Measurements from ENCODE around the gene IQGAP2. TPM values are rescaled to one million over a fixed set of nuclear protein-coding genes. Genes with fewer than 3 reads are reported as not detected.
A peak's percentile ranks its signal among the peaks of the same experiment; 100 is the strongest.

IQGAP2 gene
- polyA plus RNA-seq, 2 donors, result 1.4 to 2.0 TPM

DNA sequence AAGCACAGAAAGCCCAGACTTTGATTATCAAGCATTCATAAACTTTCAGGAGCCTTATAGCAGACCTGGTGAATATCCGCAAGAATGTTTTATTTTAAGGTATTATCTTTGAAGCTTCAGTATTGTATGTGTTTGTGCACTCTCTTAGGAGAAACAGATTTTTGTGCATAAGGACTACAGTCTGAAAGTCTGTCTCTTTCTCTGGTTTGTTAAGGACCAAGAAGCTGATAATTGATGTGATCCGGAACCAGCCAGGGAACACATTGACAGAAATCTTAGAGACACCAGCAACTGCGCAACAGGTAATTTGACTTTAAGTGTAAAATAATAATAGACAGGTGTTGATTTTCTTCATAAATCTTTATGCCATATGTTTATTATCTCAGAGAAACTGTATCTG is 290.1 kb downstream of the IQGAP2 start:
- no peaks in the 10 kb centered on the region for H3K36me3 ChIP-seq (ENCODE audit: control insufficient read depth in 2 of 2, insufficient read depth in 2 of 2, low read length in 1 of 2)
- no peak overlapping the region for H3K27ac ChIP-seq (ENCODE audit: low read depth in 2 of 2, low read length in 1 of 2)
- WGBS, 2 donors, result 83 to 97% methylated on average over 3 of the region's 3 CpGs
- no peaks in the 10 kb centered on the region for H3K9me3 ChIP-seq (ENCODE audit: control insufficient read depth in 2 of 2, insufficient read depth in 1 of 2, low read depth in 1 of 2, low read length in 1 of 2)
- no peak overlapping the region for H3K4me3 ChIP-seq (ENCODE audit: low read depth in 1 of 2, low read length in 2 of 2)
- H3K27me3 ChIP-seq (ENCODE audit: control insufficient read depth in 1 of 2, insufficient read depth in 2 of 2, low read length in 2 of 2), result no peaks in the 10 kb centered on the region
- no peaks in the 10 kb centered on the region for H3K4me1 ChIP-seq (ENCODE audit: control insufficient read depth in 2 of 2, insufficient read depth in 2 of 2, low read length in 1 of 2)

DNA sequence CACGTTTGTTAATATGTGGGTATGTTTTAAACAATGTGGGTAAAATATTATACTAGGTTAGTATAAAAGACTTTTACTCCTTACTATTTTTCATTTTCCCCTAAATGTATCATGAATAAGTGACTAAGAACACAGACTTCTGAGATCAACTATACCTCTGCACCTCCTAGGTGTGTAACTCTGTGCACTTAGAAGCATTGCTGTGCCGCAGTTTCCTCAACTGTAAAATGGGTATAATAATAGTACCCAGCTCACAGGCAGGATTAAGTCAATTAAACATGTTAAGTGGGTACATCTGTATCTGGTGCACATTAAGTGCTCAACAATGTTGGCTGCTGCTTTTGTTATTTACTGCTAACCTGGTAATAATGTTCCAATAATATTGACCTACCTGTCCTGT is 291.2 kb downstream of the IQGAP2 start:
- Histone ChIP-seq H3K27me3 (ENCODE audit: control insufficient read depth in 1 of 2, insufficient read depth in 2 of 2, low read length in 2 of 2) (no peaks in the 10 kb centered on the region), H3K4me3 (ENCODE audit: low read depth in 1 of 2, low read length in 2 of 2) (no peak overlapping the region), H3K36me3 (ENCODE audit: control insufficient read depth in 2 of 2, insufficient read depth in 2 of 2, low read length in 1 of 2) (no peaks in the 10 kb centered on the region), H3K9me3 (ENCODE audit: control insufficient read depth in 2 of 2, insufficient read depth in 1 of 2, low read depth in 1 of 2, low read length in 1 of 2) (no peaks in the 10 kb centered on the region), H3K4me1 (ENCODE audit: control insufficient read depth in 2 of 2, insufficient read depth in 2 of 2, low read length in 1 of 2) (no peaks in the 10 kb centered on the region), H3K27ac (ENCODE audit: low read depth in 2 of 2, low read length in 1 of 2) (no peak overlapping the region)
- WGBS, 2 donors, result 50 to 70% methylated on average over 2 of the region's 2 CpGs

DNA sequence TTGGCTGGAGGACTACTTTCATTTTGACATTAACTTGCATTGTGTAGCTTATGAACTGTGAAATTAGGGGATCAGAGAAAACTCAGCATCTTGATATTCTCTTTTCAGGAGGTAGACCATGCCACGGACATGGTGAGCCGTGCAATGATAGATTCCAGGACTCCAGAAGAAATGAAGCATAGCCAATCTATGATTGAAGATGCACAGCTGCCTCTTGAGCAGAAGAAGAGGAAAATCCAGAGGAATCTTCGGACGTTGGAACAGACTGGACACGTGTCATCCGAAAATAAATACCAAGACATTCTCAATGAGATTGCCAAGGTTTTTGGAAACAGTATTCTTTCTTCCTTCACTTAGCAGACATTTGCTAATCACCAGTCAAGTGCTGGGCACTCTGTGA is 292.3 kb downstream of the IQGAP2 start:
- H3K9me3 ChIP-seq (ENCODE audit: control insufficient read depth in 2 of 2, insufficient read depth in 1 of 2, low read depth in 1 of 2, low read length in 1 of 2), result no peaks in the 10 kb centered on the region
- no peaks in the 10 kb centered on the region for H3K27me3 ChIP-seq (ENCODE audit: control insufficient read depth in 1 of 2, insufficient read depth in 2 of 2, low read length in 2 of 2)
- WGBS, 2 donors, result 81 to 82% methylated on average over 6 of the region's 6 CpGs
- no peaks in the 10 kb centered on the region for H3K36me3 ChIP-seq (ENCODE audit: control insufficient read depth in 2 of 2, insufficient read depth in 2 of 2, low read length in 1 of 2)
- no peaks in the 10 kb centered on the region for H3K4me1 ChIP-seq (ENCODE audit: control insufficient read depth in 2 of 2, insufficient read depth in 2 of 2, low read length in 1 of 2)
- H3K27ac ChIP-seq (ENCODE audit: low read depth in 2 of 2, low read length in 1 of 2), result no peak overlapping the region
- no peak overlapping the region for H3K4me3 ChIP-seq (ENCODE audit: low read depth in 1 of 2, low read length in 2 of 2)

DNA sequence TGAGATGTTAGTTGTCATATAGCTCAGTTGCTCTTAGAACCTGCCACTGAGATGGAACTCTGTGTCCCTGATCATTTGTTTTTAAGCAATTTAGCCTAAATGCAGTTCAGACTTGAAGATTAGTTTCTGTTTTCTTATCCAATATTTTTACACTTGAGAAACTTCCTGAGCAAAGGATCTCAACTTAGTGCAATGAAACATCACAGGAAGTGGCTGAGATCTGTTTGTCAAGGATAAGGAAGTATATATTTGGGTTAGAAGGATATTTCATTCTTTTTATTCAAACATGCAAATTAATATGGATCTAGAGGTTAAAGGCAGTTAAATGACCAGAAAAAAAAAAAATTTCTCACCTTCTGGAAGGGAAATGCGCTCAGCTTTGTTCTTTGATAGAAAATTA is 293.2 kb downstream of the IQGAP2 start:
- no peak overlapping the region for H3K27ac ChIP-seq (ENCODE audit: low read depth in 2 of 2, low read length in 1 of 2)
- H3K36me3 ChIP-seq (ENCODE audit: control insufficient read depth in 2 of 2, insufficient read depth in 2 of 2, low read length in 1 of 2), result no peaks in the 10 kb centered on the region
- WGBS, 2 donors, result 98 to 99% methylated on average over 1 of the region's 1 CpG
- no peak overlapping the region for H3K4me3 ChIP-seq (ENCODE audit: low read depth in 1 of 2, low read length in 2 of 2)
- H3K27me3 ChIP-seq (ENCODE audit: control insufficient read depth in 1 of 2, insufficient read depth in 2 of 2, low read length in 2 of 2), result no peaks in the 10 kb centered on the region
- no peaks in the 10 kb centered on the region for H3K9me3 ChIP-seq (ENCODE audit: control insufficient read depth in 2 of 2, insufficient read depth in 1 of 2, low read depth in 1 of 2, low read length in 1 of 2)
- H3K4me1 ChIP-seq (ENCODE audit: control insufficient read depth in 2 of 2, insufficient read depth in 2 of 2, low read length in 1 of 2), result no peaks in the 10 kb centered on the region

DNA sequence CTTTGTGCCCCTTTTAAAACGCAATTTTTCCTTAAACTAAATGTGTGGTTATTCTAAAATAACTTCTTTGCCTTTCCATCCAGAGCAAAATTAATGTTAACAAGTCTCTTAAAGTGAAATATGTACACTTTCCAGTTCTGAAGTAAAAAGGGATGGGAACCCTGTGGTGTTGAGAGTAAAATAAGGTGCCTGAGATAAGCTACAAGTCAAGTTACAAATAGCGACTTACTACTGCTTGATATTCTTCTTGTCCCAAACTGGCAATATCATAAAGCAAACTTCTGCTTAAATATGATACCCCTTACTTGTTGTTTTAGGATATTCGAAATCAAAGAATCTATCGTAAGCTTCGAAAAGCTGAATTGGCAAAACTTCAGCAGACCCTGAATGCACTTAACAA is 294.6 kb downstream of the IQGAP2 start:
- H3K27ac ChIP-seq (ENCODE audit: low read depth in 2 of 2, low read length in 1 of 2), result no peak overlapping the region
- no peaks in the 10 kb centered on the region for H3K27me3 ChIP-seq (ENCODE audit: control insufficient read depth in 1 of 2, insufficient read depth in 2 of 2, low read length in 2 of 2)
- no peaks in the 10 kb centered on the region for H3K4me1 ChIP-seq (ENCODE audit: control insufficient read depth in 2 of 2, insufficient read depth in 2 of 2, low read length in 1 of 2)
- H3K9me3 ChIP-seq (ENCODE audit: control insufficient read depth in 2 of 2, insufficient read depth in 1 of 2, low read depth in 1 of 2, low read length in 1 of 2), result no peaks in the 10 kb centered on the region
- no peak overlapping the region for H3K4me3 ChIP-seq (ENCODE audit: low read depth in 1 of 2, low read length in 2 of 2)
- WGBS, 2 donors, result 97% methylated on average over 5 of the region's 5 CpGs
- H3K36me3 ChIP-seq (ENCODE audit: control insufficient read depth in 2 of 2, insufficient read depth in 2 of 2, low read length in 1 of 2), result no peaks in the 10 kb centered on the region

DNA sequence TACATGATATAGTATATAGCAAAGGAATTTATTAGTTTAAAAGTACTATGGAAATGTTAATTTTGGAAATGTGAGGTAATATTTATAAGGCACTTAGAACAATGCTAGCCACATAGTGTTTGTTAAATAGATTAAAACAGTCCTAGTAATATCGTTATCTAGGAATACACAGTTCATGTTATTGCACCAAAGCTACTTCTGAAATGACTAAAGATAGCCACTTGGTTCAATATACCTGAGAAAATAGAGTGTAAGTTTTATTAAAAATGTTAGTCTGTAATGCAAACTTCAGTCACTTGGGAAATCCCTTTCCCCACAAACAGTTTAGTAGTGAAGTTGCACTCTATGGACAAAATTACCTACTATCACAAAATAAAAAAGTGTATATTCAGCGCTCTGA is 297.5 kb downstream of the IQGAP2 start:
- H3K27ac ChIP-seq (ENCODE audit: low read depth in 2 of 2, low read length in 1 of 2), result no peak overlapping the region
- no peaks in the 10 kb centered on the region for H3K27me3 ChIP-seq (ENCODE audit: control insufficient read depth in 1 of 2, insufficient read depth in 2 of 2, low read length in 2 of 2)
- no peaks in the 10 kb centered on the region for H3K36me3 ChIP-seq (ENCODE audit: control insufficient read depth in 2 of 2, insufficient read depth in 2 of 2, low read length in 1 of 2)
- no peak overlapping the region for H3K4me3 ChIP-seq (ENCODE audit: low read depth in 1 of 2, low read length in 2 of 2)
- WGBS, 2 donors, result 90 to 93% methylated on average over 2 of the region's 2 CpGs
- no peaks in the 10 kb centered on the region for H3K4me1 ChIP-seq (ENCODE audit: control insufficient read depth in 2 of 2, insufficient read depth in 2 of 2, low read length in 1 of 2)
- H3K9me3 ChIP-seq (ENCODE audit: control insufficient read depth in 2 of 2, insufficient read depth in 1 of 2, low read depth in 1 of 2, low read length in 1 of 2), result no peaks in the 10 kb centered on the region

DNA sequence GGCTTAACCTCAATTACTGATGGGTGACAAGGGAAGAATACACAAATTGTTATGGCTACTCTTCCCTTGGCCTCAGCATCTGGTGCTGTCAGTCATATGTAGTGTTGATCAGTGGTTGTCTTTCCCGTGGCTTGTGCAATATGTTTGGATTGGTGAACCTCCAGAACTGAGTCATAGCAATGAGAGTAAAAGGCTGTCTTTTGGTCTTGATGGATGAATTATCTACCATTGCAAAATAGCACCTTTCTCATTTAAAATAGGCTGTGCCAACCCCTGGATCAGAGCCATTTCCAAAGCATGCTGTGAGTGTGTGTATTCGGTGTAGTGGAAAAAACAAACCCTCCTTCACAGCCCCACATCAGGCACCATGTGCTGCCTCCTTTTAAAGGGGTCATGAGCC is 298.2 kb downstream of the IQGAP2 start:
- peak overlapping the region in 1 of 2 donors; percentile 7 for H3K27ac ChIP-seq (ENCODE audit: low read depth in 2 of 2, low read length in 1 of 2)
- WGBS, 2 donors, result 33 to 60% methylated on average over 2 of the region's 2 CpGs

DNA sequence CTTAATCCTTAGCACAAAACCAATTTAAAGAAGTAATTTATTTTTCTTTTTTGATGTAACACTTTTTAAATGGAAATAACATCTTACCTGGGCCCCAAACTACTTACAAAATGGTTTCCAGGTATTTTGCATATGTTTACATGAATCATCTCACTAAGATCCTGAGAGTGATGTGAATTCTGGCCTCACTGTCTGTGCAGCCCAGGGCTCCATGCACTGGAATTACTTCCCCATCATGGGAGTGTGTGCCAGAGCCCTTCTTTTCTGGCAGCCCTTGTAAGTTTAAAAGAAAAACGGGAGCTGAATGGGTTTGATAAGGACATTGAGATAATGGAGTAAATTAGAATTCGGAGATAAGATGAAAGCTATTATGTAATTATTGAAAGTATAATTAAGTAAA is 300.6 kb downstream of the IQGAP2 start:
- no peak overlapping the region for H3K27ac ChIP-seq (ENCODE audit: low read depth in 2 of 2, low read length in 1 of 2)
- no peaks in the 10 kb centered on the region for H3K4me1 ChIP-seq (ENCODE audit: control insufficient read depth in 2 of 2, insufficient read depth in 2 of 2, low read length in 1 of 2)
- no peak overlapping the region for H3K4me3 ChIP-seq (ENCODE audit: low read depth in 1 of 2, low read length in 2 of 2)
- no peaks in the 10 kb centered on the region for H3K27me3 ChIP-seq (ENCODE audit: control insufficient read depth in 1 of 2, insufficient read depth in 2 of 2, low read length in 2 of 2)
- no peaks in the 10 kb centered on the region for H3K9me3 ChIP-seq (ENCODE audit: control insufficient read depth in 2 of 2, insufficient read depth in 1 of 2, low read depth in 1 of 2, low read length in 1 of 2)
- WGBS, 2 donors, result 62 to 77% methylated on average over 2 of the region's 2 CpGs
- H3K36me3 ChIP-seq (ENCODE audit: control insufficient read depth in 2 of 2, insufficient read depth in 2 of 2, low read length in 1 of 2), result no peaks in the 10 kb centered on the region

More for the DNA sequence above, 298.2 kb downstream of the IQGAP2 start:
- H3K27me3 ChIP-seq (ENCODE audit: control insufficient read depth in 1 of 2, insufficient read depth in 2 of 2, low read length in 2 of 2), result no peaks in the 10 kb centered on the region
- no peaks in the 10 kb centered on the region for H3K36me3 ChIP-seq (ENCODE audit: control insufficient read depth in 2 of 2, insufficient read depth in 2 of 2, low read length in 1 of 2)
- no peaks in the 10 kb centered on the region for H3K9me3 ChIP-seq (ENCODE audit: control insufficient read depth in 2 of 2, insufficient read depth in 1 of 2, low read depth in 1 of 2, low read length in 1 of 2)
- H3K4me3 ChIP-seq (ENCODE audit: low read depth in 1 of 2, low read length in 2 of 2), result no peak overlapping the region
- no peaks in the 10 kb centered on the region for H3K4me1 ChIP-seq (ENCODE audit: control insufficient read depth in 2 of 2, insufficient read depth in 2 of 2, low read length in 1 of 2)

DNA sequence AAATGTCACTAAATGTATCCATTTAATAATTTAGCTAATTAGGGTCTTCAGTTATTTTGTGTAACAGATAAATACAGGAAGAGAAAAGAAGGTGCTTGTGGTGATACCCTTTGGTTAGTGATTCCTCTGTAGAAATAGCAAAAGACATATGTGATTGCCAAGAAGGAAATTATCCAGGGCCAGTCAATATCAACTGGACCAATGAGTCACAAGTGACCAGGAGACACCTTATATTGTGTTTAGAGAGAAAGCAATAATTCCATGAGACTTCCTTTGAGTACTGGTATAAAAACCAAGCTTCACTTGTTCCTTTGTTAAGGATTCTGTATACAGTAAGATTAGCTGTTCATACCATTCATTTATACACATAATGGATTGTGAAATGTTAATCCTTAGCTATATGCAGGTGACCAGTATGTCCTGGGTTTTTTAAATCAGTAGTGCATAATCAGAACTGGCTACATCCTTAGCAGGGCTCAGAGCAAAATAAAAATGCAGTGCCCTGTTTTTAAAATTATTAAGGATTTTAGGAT is 301.1 kb downstream of the IQGAP2 start:
- H3K9me3 ChIP-seq (ENCODE audit: control insufficient read depth in 2 of 2, insufficient read depth in 1 of 2, low read depth in 1 of 2, low read length in 1 of 2), result no peaks in the 10 kb centered on the region
- H3K27me3 ChIP-seq (ENCODE audit: control insufficient read depth in 1 of 2, insufficient read depth in 2 of 2, low read length in 2 of 2), result no peaks in the 10 kb centered on the region
- H3K27ac ChIP-seq (ENCODE audit: low read depth in 2 of 2, low read length in 1 of 2), result no peak overlapping the region
- no peaks in the 10 kb centered on the region for H3K36me3 ChIP-seq (ENCODE audit: control insufficient read depth in 2 of 2, insufficient read depth in 2 of 2, low read length in 1 of 2)
- no peak overlapping the region for H3K4me3 ChIP-seq (ENCODE audit: low read depth in 1 of 2, low read length in 2 of 2)
- H3K4me1 ChIP-seq (ENCODE audit: control insufficient read depth in 2 of 2, insufficient read depth in 2 of 2, low read length in 1 of 2), result no peaks in the 10 kb centered on the region

DNA sequence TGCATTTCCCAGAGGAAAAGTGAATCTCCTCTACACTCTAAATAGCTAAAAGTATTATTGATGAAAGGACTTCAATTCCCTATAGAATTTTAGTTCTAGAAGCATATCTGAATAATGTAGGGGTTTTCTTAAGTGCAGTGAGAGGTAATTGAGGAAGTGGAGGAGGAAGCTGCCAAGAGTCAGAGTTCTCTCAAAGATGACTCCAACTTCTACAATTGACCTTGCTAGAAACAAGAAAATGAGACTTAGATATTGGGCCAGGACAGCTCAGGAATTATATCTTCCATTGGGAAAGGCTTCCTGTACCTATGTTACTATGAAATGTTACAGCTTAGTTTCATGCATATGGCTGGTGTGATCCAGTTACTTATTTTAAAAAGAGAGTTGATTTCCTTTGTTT is 302.5 kb downstream of the IQGAP2 start:
- H3K4me1 ChIP-seq (ENCODE audit: control insufficient read depth in 2 of 2, insufficient read depth in 2 of 2, low read length in 1 of 2), result no peaks in the 10 kb centered on the region

More for the DNA sequence above, 302.5 kb downstream of the IQGAP2 start:
- no peaks in the 10 kb centered on the region for H3K9me3 ChIP-seq (ENCODE audit: control insufficient read depth in 2 of 2, insufficient read depth in 1 of 2, low read depth in 1 of 2, low read length in 1 of 2)
- H3K4me3 ChIP-seq (ENCODE audit: low read depth in 1 of 2, low read length in 2 of 2), result no peak overlapping the region
- no peaks in the 10 kb centered on the region for H3K36me3 ChIP-seq (ENCODE audit: control insufficient read depth in 2 of 2, insufficient read depth in 2 of 2, low read length in 1 of 2)
- no peak overlapping the region for H3K27ac ChIP-seq (ENCODE audit: low read depth in 2 of 2, low read length in 1 of 2)
- H3K27me3 ChIP-seq (ENCODE audit: control insufficient read depth in 1 of 2, insufficient read depth in 2 of 2, low read length in 2 of 2), result no peaks in the 10 kb centered on the region

Measured in esophagus (tissue), 2 donors.